Heart left ventricle (tissue), 16 donors: Measurements from ENCODE around the gene ETV6. TPM values are rescaled to one million over a fixed set of nuclear protein-coding genes. Genes with fewer than 3 reads are reported as not detected.

ENCODE experiments used
- ATAC-seq, 4 donors: fragments of 200-7000 bp; cut with Tn5 transposase; one replicate each; pipeline ENCODE4 v1.9.1; 2020 to 2022; ENCODE audit warnings: moderate library complexity in 4 of 4, mild to moderate bottlenecking in 3 of 4, moderate number of reproducible peaks in 1 of 4
- DNase-seq, 5 donors: peaks; one replicate each; pipeline ENCODE4 v3.0.0-alpha.2; 2020
- H3K27ac ChIP-seq, 12 donors: fragments of 200-600 bp; sonication (generic) in 4 of 12; one replicate each; pipeline versions ENCODE4 v1.5.0 to v1.8.0; 2016 to 2022; ENCODE audit warnings: mild to moderate bottlenecking in 2 of 12
- H3K27me3 ChIP-seq, 9 donors: fragments of 200-600 bp; sonication (generic) in 2 of 9; one replicate each; pipeline versions ENCODE4 v1.5.1 to v1.8.0; 2016 to 2022; ENCODE audit warnings: mild to moderate bottlenecking in 3 of 9
- H3K36me3 ChIP-seq, 9 donors: fragments of 200-600 bp; sonication (generic) in 2 of 9; one replicate each; pipeline versions ENCODE4 v1.5.0 to v1.8.0; 2018 to 2022; ENCODE audit warnings: mild to moderate bottlenecking in 2 of 9
- H3K4me1 ChIP-seq, 12 donors: fragments of 200-600 bp; sonication (generic) in 4 of 12; one replicate each; pipeline versions ENCODE4 v1.5.0 to v1.8.0; 2016 to 2022; ENCODE audit warnings: mild to moderate bottlenecking in 3 of 12
- H3K4me3 ChIP-seq, 12 donors: fragments of 200-600 bp; sonication (generic) in 4 of 12; one replicate each; pipeline versions ENCODE4 v1.5.0 to v1.8.0; 2017 to 2022; ENCODE audit warnings: mild to moderate bottlenecking in 9 of 12, moderate library complexity in 4 of 12
- H3K9me3 ChIP-seq, 12 donors: fragments of 200-600 bp; sonication (generic) in 4 of 12; one replicate each; pipeline versions ENCODE4 v1.5.0 to v1.8.0; 2016 to 2022; ENCODE audit warnings: mild to moderate bottlenecking in 1 of 12
- POLR2A ChIP-seq, 2 donors: fragments of 450-650 bp; IDR thresholded peaks; one replicate each; pipeline ENCODE4 v1.6.1; 2017; ENCODE audit warnings: antibody characterized with exemption in 2 of 2, mild to moderate bottlenecking in 2 of 2, moderate library complexity in 2 of 2
- WGBS, 4 donors: extraction: QIAGEN DNeasy Blood & Tissue Kit in 2 of 4; methylation state at CpG; one replicate each; pipeline versions ENCODE4 v1.1.5 to v1.1.7; 2013 to 2018; 5-methylcytosine and 5-hydroxymethylcytosine counted together
- intact Hi-C, 10 donors: fragments of 100-400 bp; cut with DNase I; formaldehyde crosslinking; loops; one replicate each; pipeline versions ENCODE4 v1.11.1 to v1.14.2; 2022
- polyA plus RNA-seq, 2 donors: library from polyadenylated mRNA; stranded (reverse); fragments of 200-250 nt; gene quantifications; one replicate each; pipeline ENCODE4 v1.2.3, GENCODE V29; 2013
- total RNA-seq, 9 donors: library from RNA; depleted of rRNA in 2 of 9; stranded (reverse); fragments of >200 nt in 2 of 9; fragmentation: NEBNext Ultra II Directional in 3 of 9; extraction: Animal tissue kit (Norgen Biotek cat#: 25700) in 3 of 9; gene quantifications; one replicate each; pipeline versions ENCODE4 v1.1.0 to v1.2.4, GENCODE V29; 2016 to 2023
- TF ChIP-seq, protein P1 (sequence below), 12 donors: fragments of 200-600 bp; sonication (generic) in 4 of 12; IDR thresholded peaks; one replicate each; pipeline versions ENCODE4 v1.5.0 to v1.8.0; 2018 to 2022; ENCODE audit warnings: antibody characterized with exemption in 12 of 12, mild to moderate bottlenecking in 5 of 12
- donor health status: ischemic (EF 13 %, LVEDD 7.1; RV severe dilation, severe dysfunction).
- donor health status: healthy with polysubstance abuse.
- donor health status: DM: no; HTN: yes; CAD: no.
- donor health status: DM: no; HTN: no; CAD: no.
- donor health status: ischemic (EF 25% LVEDD 6.9; RV normal size, moderate dysfunction).
- donor health status: ischemic (EF 25% LVEDD 5.7; RV mildly dilated, moderate dysfunction).
- donor health status: healthy.
- donor health status: DM: yes; HTN: yes; CAD: no.
- donor health status: ischemic (EF 35%, LVEDD 5.7; RV mildly dilated, moderate dysfunction).
- donor health status: nonischemic (EF 11% LVEDD 7.7; RV severe dilation, severe dysfunction).
- donor health status: DM: yes; HTN: yes; CAD: no.
- donor health status: PGD.
- donor health status: ischemic (EF 29% LVEDD 5.4; RV normal size, mild dysfunction).
- donor health status: nonischemic (EF 23%, LVEDD 6.1; RV moderate dilation, normal function).

The ETV6 gene
- total and polyA plus RNA-seq, 11 donors, result 3.9 to 37.3 (median 12.4) TPM

GRCh38 chr12:11761869-11762567 lies 112.5 kb downstream of the ETV6 start:
- Histone ChIP-seq H3K4me1 (peaks cover 10 to 96% (median 72%) of the 10 kb centered on the region in 12 donors), H3K27me3 (no peaks in the 10 kb centered on the region), H3K36me3 (peaks cover 0 to 6% (median 0%) of the 10 kb centered on the region in 9 donors), H3K4me3 (no peak overlapping the region), H3K27ac (peak overlapping the region in 7 of 12 donors; percentile 8 to 90 (median 30)), H3K9me3 (no peaks in the 10 kb centered on the region)
- ATAC-seq, result no peak
- TF ChIP-seq, protein P1, sequence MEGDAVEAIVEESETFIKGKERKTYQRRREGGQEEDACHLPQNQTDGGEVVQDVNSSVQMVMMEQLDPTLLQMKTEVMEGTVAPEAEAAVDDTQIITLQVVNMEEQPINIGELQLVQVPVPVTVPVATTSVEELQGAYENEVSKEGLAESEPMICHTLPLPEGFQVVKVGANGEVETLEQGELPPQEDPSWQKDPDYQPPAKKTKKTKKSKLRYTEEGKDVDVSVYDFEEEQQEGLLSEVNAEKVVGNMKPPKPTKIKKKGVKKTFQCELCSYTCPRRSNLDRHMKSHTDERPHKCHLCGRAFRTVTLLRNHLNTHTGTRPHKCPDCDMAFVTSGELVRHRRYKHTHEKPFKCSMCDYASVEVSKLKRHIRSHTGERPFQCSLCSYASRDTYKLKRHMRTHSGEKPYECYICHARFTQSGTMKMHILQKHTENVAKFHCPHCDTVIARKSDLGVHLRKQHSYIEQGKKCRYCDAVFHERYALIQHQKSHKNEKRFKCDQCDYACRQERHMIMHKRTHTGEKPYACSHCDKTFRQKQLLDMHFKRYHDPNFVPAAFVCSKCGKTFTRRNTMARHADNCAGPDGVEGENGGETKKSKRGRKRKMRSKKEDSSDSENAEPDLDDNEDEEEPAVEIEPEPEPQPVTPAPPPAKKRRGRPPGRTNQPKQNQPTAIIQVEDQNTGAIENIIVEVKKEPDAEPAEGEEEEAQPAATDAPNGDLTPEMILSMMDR (IDR thresholded peaks at IDR 0.05), result no peak
- TF ChIP-seq POLR2A (IDR thresholded peaks at IDR 0.05), result no peak
- WGBS, 4 donors, result 70 to 78% (median 74%) methylated on average over 8 of the region's 8 CpGs
- DNase-seq, result no peak
- intact Hi-C loops, result loop anchor here in 2 of 10 donors (10.0 kb wide), 2 partner anchors 53 to 103 kb away; no protein-coding TSS in a partner anchor

- no peak for TF ChIP-seq POLR2A (IDR thresholded peaks at IDR 0.05)
- TF ChIP-seq, protein P1 (IDR thresholded peaks at IDR 0.05), result no peak
- intact Hi-C loops, result loop anchor here in 2 of 10 donors (10.0 kb wide), 2 partner anchors 52 to 102 kb away; no protein-coding TSS in a partner anchor
- H3K4me1 ChIP-seq, result peaks cover 10 to 96% (median 71%) of the 10 kb centered on the region in 12 donors
- H3K27me3 ChIP-seq, result no peaks in the 10 kb centered on the region
- DNase-seq, result no peak
- no peak for ATAC-seq
- H3K9me3 ChIP-seq, result no peaks in the 10 kb centered on the region
- WGBS, 4 donors, result 84 to 89% (median 86%) methylated on average over 9 of the region's 9 CpGs
- peak overlapping the region in 7 of 12 donors; percentile 8 to 90 (median 24) for H3K27ac ChIP-seq
- H3K36me3 ChIP-seq, result no peaks in the 10 kb centered on the region
- no peak overlapping the region for H3K4me3 ChIP-seq
Observed at GRCh38 chr12:11762723-11763326, 113.4 kb downstream of the ETV6 start.

DNA sequence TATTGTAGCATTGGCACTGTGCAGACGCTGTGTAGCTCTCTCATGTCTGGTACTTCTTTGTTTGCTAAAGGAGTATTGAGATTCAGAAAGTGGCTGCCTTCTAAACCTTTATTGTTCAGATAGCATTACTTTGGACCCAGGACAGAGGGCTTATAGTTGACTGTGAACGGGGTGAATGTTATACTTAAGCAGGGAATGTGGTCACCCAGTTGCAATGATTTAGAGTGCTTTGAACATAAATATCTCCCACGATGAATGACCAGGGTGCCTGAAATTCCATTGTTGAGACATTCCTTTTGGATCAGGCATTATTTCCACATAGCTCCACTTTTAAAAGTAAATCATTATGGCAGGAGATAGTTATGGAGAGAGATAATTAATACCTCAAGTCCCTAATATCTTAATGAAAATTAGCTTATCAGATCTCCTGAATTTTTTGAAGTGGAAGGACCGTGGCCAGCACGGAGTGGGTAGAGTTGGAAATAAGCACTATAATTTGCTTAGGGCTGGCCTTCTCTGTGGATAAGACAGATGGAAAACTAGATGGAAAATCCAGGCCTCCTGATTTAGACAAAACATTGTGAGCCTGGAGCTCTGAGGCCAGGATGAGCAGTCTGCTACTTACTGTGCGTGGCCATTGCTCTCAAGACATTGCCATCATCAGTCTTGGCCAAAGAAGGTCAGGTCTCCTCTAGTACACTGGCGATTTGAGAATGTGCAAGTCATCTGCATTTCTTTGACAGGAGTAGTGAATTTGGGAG lies 114.5 kb downstream of the ETV6 start:
- H3K36me3 ChIP-seq, result no peaks in the 10 kb centered on the region
- intact Hi-C loops, result loop anchor here in 2 of 10 donors (10.0 kb wide), 2 partner anchors 51 to 101 kb away; no protein-coding TSS in a partner anchor
- H3K4me1 ChIP-seq, result peaks cover 5 to 96% (median 67%) of the 10 kb centered on the region in 12 donors
- H3K9me3 ChIP-seq, result no peaks in the 10 kb centered on the region
- DNase-seq (no peak), ATAC-seq (no peak)
- no peaks in the 10 kb centered on the region for H3K27me3 ChIP-seq
- H3K4me3 ChIP-seq, result no peak overlapping the region
- peak overlapping the region in 7 of 12 donors; percentile 3 to 90 (median 81) for H3K27ac ChIP-seq
- 63 to 73% (median 70%) methylated on average over 7 of the region's 7 CpGs for WGBS, 4 donors
- no peak for TF ChIP-seq POLR2A (IDR thresholded peaks at IDR 0.05)
- TF ChIP-seq, protein P1 (IDR thresholded peaks at IDR 0.05), result no peak
